Measurements from ENCODE around the gene TMEM88.

GRCh38 chr17:7854078-7854777, 638 bp upstream of the TMEM88 start:
- TF ChIP-seq CTCF (IDR thresholded peaks at IDR 0.05) (no peak), POLR2A (IDR thresholded peaks at IDR 0.05) (no peak)

Measured in testis (tissue), 2 donors.